Bronchial epithelial cell (primary cell): ENCODE measurements around the gene KLHL14. TPM values are rescaled to one million over a fixed set of nuclear protein-coding genes. Genes with fewer than 3 reads are reported as not detected.

ENCODE experiments used
- DNase-seq: peaks from one replicate; pipeline ENCODE4 v3.0.0-alpha.2; 2010; ENCODE audit warnings: low read depth
- FAIRE-seq: peaks from 2 replicates; lab custom pipeline; 2011; peaks lifted over from hg19 to GRCh38; lab: Jason Lieb, UNC
- H3K27me3 ChIP-seq: 2 replicates; pipeline ENCODE4 v1.5.1; 2011; ENCODE audit warnings: low read length; ENCODE audit not compliant: control insufficient read depth, insufficient read depth
- H3K36me3 ChIP-seq: 2 replicates; pipeline ENCODE4 v1.5.1; 2011; ENCODE audit warnings: low read length; ENCODE audit not compliant: control insufficient read depth, insufficient read depth
- H3K4me3 ChIP-seq: 2 replicates; pipeline ENCODE4 v1.5.1; 2011; ENCODE audit warnings: mild to moderate bottlenecking, low read depth, low read length, control low read depth
- CTCF ChIP-seq: IDR thresholded peaks from 2 replicates; pipeline ENCODE4 v1.5.1; 2011; ENCODE audit warnings: mild to moderate bottlenecking, moderate library complexity, low read length, control low read depth, inconsistent platforms; ENCODE audit not compliant: insufficient read depth, severe bottlenecking
- total RNA-seq: library from RNA; depleted of rRNA; stranded (reverse); fragments of >200 nt; gene quantifications from 2 replicates; pipeline ENCODE4 v1.2.1, GENCODE V29; 2014

The KLHL14 gene
- total RNA-seq, 1 donor from 2014 or later: not detected

- DNase-seq (peak; percentile 70), FAIRE-seq (no peak)
- Histone ChIP-seq H3K27me3 (no peaks in the 10 kb centered on the region), H3K36me3 (no peaks in the 10 kb centered on the region), H3K4me3 (no peak overlapping the region)
- TF ChIP-seq CTCF: no peak
Observed at GRCh38 chr18:32696376-32696775, 76.4 kb downstream of the KLHL14 start.

GRCh38 chr18:32695534-32695933, 77.3 kb downstream of the KLHL14 start:
- Histone ChIP-seq H3K36me3 (no peaks in the 10 kb centered on the region), H3K27me3 (no peaks in the 10 kb centered on the region), H3K4me3 (no peak overlapping the region)
- TF ChIP-seq CTCF: no peak
- DNase-seq (peak; percentile 76), FAIRE-seq (no peak)

- FAIRE-seq (no peak), DNase-seq (peak; percentile 74)
- Histone ChIP-seq H3K4me3 (no peak overlapping the region), H3K36me3 (no peaks in the 10 kb centered on the region), H3K27me3 (no peaks in the 10 kb centered on the region)
- no peak for TF ChIP-seq CTCF
Observed at GRCh38 chr18:32688821-32689220, 84.0 kb downstream of the KLHL14 start.

GRCh38 chr18:32684940-32685339, 87.9 kb downstream of the KLHL14 start:
- no peaks in the 10 kb centered on the region for H3K36me3 ChIP-seq
- no peak for DNase-seq
- TF ChIP-seq CTCF: no peak
- H3K27me3 ChIP-seq: peaks cover 4% of the 10 kb centered on the region
- FAIRE-seq: no peak
- no peak overlapping the region for H3K4me3 ChIP-seq

- H3K4me3 ChIP-seq: no peak overlapping the region
- DNase-seq (peak; percentile 41), FAIRE-seq (no peak)
- peaks cover 4% of the 10 kb centered on the region for H3K27me3 ChIP-seq
- TF ChIP-seq CTCF: no peak
- no peaks in the 10 kb centered on the region for H3K36me3 ChIP-seq
Observed at GRCh38 chr18:32684096-32684495, 88.7 kb downstream of the KLHL14 start.

- Histone ChIP-seq H3K27me3 (peaks cover 4% of the 10 kb centered on the region), H3K36me3 (no peaks in the 10 kb centered on the region), H3K4me3 (no peak overlapping the region)
- TF ChIP-seq CTCF: no peak
- peak; percentile 10 for DNase-seq
- FAIRE-seq: no peak
Observed at GRCh38 chr18:32683044-32683443, 89.8 kb downstream of the KLHL14 start.
